Naive thymus-derived CD4-positive, alpha-beta T cell (primary cell): ENCODE measurements around the gene CCDC120. TPM values are rescaled to one million over a fixed set of nuclear protein-coding genes. Genes with fewer than 3 reads are reported as not detected.

Experiments
- ATAC-seq: fragments of 150-1000 bp; cut with Tn5 transposase; 2 replicates; pipeline ENCODE4 v1.10.0; 2021; ENCODE audit warnings: mild to moderate bottlenecking, moderate library complexity
- CTCF ChIA-PET: fragments of 350-600 bp; sonication (Branson Sonifier 250); formaldehyde crosslinking; loops from one replicate; lab custom pipeline; 2021; ENCODE audit warnings: antibody characterized with exemption; lab: Charles Lee
- POLR2A ChIA-PET: fragments of 350-600 bp; sonication (Branson Sonifier 250); formaldehyde crosslinking; loops from one replicate; lab custom pipeline; 2021; ENCODE audit warnings: antibody characterized with exemption, inconsistent platforms; lab: Charles Lee
- DNase-seq, 9 donors: peaks; one replicate each; pipeline versions ENCODE4 v3.0.0 to v3.0.0-alpha.2; 2020 to 2022; ENCODE audit warnings: mixed read lengths in 1 of 9
- H3K27ac ChIP-seq: one replicate; pipeline ENCODE4 v1.7.0; 2013; ENCODE audit warnings: mild to moderate bottlenecking, low read depth, low read length, moderate library complexity
- H3K27me3 ChIP-seq, 2 donors: one replicate each; pipeline ENCODE4 v1.7.0; 2013; ENCODE audit warnings: low read length in 2 of 2, mild to moderate bottlenecking in 2 of 2, moderate library complexity in 2 of 2; ENCODE audit not compliant: control insufficient read depth in 2 of 2, insufficient read depth in 2 of 2
- H3K36me3 ChIP-seq, 3 experiments: 1 replicate in 2 of 3; 2 replicates in 1 of 3; pipeline ENCODE4 v1.7.0; 2013; ENCODE audit warnings: low read length in 3 of 3, mild to moderate bottlenecking in 3 of 3, moderate library complexity in 1 of 3; ENCODE audit not compliant: insufficient read depth in 3 of 3, control insufficient read depth in 2 of 3
- H3K4me1 ChIP-seq, 2 donors: one replicate each; pipeline ENCODE4 v1.7.0; 2013; ENCODE audit warnings: low read length in 2 of 2, mild to moderate bottlenecking in 2 of 2, moderate library complexity in 1 of 2; ENCODE audit not compliant: control insufficient read depth in 2 of 2, insufficient read depth in 2 of 2
- H3K4me3 ChIP-seq: 2 replicates; pipeline ENCODE4 v1.7.0; 2013; ENCODE audit warnings: mild to moderate bottlenecking, low read length
- H3K9me3 ChIP-seq, 3 experiments: 1 replicate in 2 of 3; 2 replicates in 1 of 3; pipeline ENCODE4 v1.7.0; 2013; ENCODE audit warnings: low read length in 3 of 3; ENCODE audit not compliant: control insufficient read depth in 2 of 3
- H3K27ac Mint-ChIP-seq, 9 donors: one replicate each; pipeline ENCODE4 v1.8.0; 2020 to 2022; ENCODE audit warnings: mixed read lengths in 9 of 9, mild to moderate bottlenecking in 8 of 9, moderate library complexity in 5 of 9, inconsistent platforms in 2 of 9
- H3K27me3 Mint-ChIP-seq, 5 donors: one replicate each; pipeline ENCODE4 v1.8.0; 2021 to 2022; ENCODE audit warnings: mixed read lengths in 5 of 5, mild to moderate bottlenecking in 1 of 5
- H3K36me3 Mint-ChIP-seq, 5 donors: one replicate each; pipeline ENCODE4 v1.8.0; 2020 to 2022; ENCODE audit warnings: mixed read lengths in 5 of 5, mild to moderate bottlenecking in 3 of 5, inconsistent platforms in 1 of 5
- H3K4me1 Mint-ChIP-seq, 7 donors: one replicate each; pipeline ENCODE4 v1.8.0; 2020 to 2022; ENCODE audit warnings: mixed read lengths in 7 of 7, mild to moderate bottlenecking in 3 of 7, inconsistent platforms in 1 of 7
- H3K4me3 Mint-ChIP-seq, 10 donors: one replicate each; pipeline ENCODE4 v1.8.0; 2020 to 2022; ENCODE audit warnings: mild to moderate bottlenecking in 10 of 10, mixed read lengths in 10 of 10, moderate library complexity in 6 of 10, inconsistent platforms in 2 of 10
- H3K9me3 Mint-ChIP-seq, 11 donors: one replicate each; pipeline ENCODE4 v1.8.0; 2020 to 2022; ENCODE audit warnings: mixed read lengths in 11 of 11, mild to moderate bottlenecking in 4 of 11, inconsistent platforms in 1 of 11, moderate library complexity in 1 of 11
- intact Hi-C, 2 donors: fragments of 100-400 bp; cut with micrococcal nuclease; formaldehyde crosslinking; loops; one replicate each; pipeline ENCODE4 v1.15.1; 2023
- polyA plus RNA-seq, 2 donors: library from polyadenylated mRNA; unstranded; fragments of 300-500 nt; fragmentation: Illumina TruSeq; gene quantifications; one replicate each; pipeline ENCODE4 v1.2.3, GENCODE V29; 2021
- total RNA-seq, 6 experiments: library from RNA in 5 of 6; stranded (reverse) in 5 of 6; gene quantifications; 1 replicate in 5 of 6; 2 replicates in 1 of 6; pipeline ENCODE4 v1.2.3 and lab custom pipeline; 2021 to 2026

The CCDC120 gene
- total and polyA plus RNA-seq, 7 experiments from 2014 or later: 1.3 to 15.1 (median 11.0) TPM

GRCh38 chrX:49067285-49068120 is 8.7 kb downstream of the CCDC120 start:
- H3K36me3 ChIP-seq: peaks cover 0 to 9% (median 0%) of the 10 kb centered on the region in 3 experiments
- no peaks in the 10 kb centered on the region for H3K27me3 ChIP-seq
- Mint-ChIP-seq H3K27ac (peak overlapping the region in 1 of 9 donors; percentile 59), H3K4me1 (peaks cover 0 to 4% (median 0%) of the 10 kb centered on the region in 7 donors), H3K36me3 (peaks cover 0 to 6% (median 0%) of the 10 kb centered on the region in 5 donors), H3K4me3 (no peak overlapping the region), H3K27me3 (no peaks in the 10 kb centered on the region), H3K9me3 (no peaks in the 10 kb centered on the region)
- POLR2A ChIA-PET: interaction anchor here (2.0 kb wide), 1 partner anchor 12 kb away, joined by 5 read pairs; the partner anchor contains the start of gene WDR45
- DNase-seq: no peak
- no peak overlapping the region for H3K4me3 ChIP-seq
- intact Hi-C loops: no loop called here
- H3K27ac ChIP-seq: no peak overlapping the region
- no peaks in the 10 kb centered on the region for H3K9me3 ChIP-seq
- CTCF ChIA-PET: no interaction called here
- H3K4me1 ChIP-seq: peaks cover 0 to 1% of the 10 kb centered on the region in 2 donors
- ATAC-seq: no peak

GRCh38 chrX:49069038-49069437 is 10.2 kb downstream of the CCDC120 start:
- Histone ChIP-seq H3K4me1 (peaks cover under 1 to 10% of the 10 kb centered on the region in 2 donors), H3K36me3 (peaks cover 0 to 7% (median 0%) of the 10 kb centered on the region in 3 experiments), H3K27me3 (no peaks in the 10 kb centered on the region), H3K9me3 (no peaks in the 10 kb centered on the region), H3K27ac (no peak overlapping the region), H3K4me3 (no peak overlapping the region)
- DNase-seq (no peak), ATAC-seq (no peak)
- peaks cover 0 to 14% (median 0%) of the 10 kb centered on the region in 5 donors for H3K36me3 Mint-ChIP-seq
- intact Hi-C loops: no loop called here
- CTCF ChIA-PET: no interaction called here
- H3K4me3 Mint-ChIP-seq: no peak overlapping the region
- no peak overlapping the region for H3K27ac Mint-ChIP-seq
- H3K27me3 Mint-ChIP-seq: no peaks in the 10 kb centered on the region
- POLR2A ChIA-PET: no interaction called here
- H3K4me1 Mint-ChIP-seq: peaks cover 4 to 14% (median 11%) of the 10 kb centered on the region in 7 donors
- H3K9me3 Mint-ChIP-seq: peaks cover 0 to 3% (median 0%) of the 10 kb centered on the region in 11 donors

- Mint-ChIP-seq H3K4me3 (peak overlapping the region in 2 of 10 donors; percentile 16 to 52), H3K9me3 (peaks cover 0 to 3% (median 0%) of the 10 kb centered on the region in 11 donors), H3K27ac (peak overlapping the region in 3 of 9 donors; percentile 3 to 59 (median 22)), H3K36me3 (peaks cover 0 to 21% (median 0%) of the 10 kb centered on the region in 5 donors), H3K27me3 (no peaks in the 10 kb centered on the region), H3K4me1 (peaks cover 4 to 20% (median 12%) of the 10 kb centered on the region in 7 donors)
- no peak overlapping the region for H3K4me3 ChIP-seq
- H3K27me3 ChIP-seq: no peaks in the 10 kb centered on the region
- POLR2A ChIA-PET: interaction anchor here (0.5 to 1.1 kb wide), 2 partner anchors 9 to 12 kb away, joined by 3 read pairs; partner anchors contain the start of gene WDR45
- ATAC-seq: no peak
- H3K36me3 ChIP-seq: peaks cover 0 to 5% (median 0%) of the 10 kb centered on the region in 3 experiments
- peaks cover 4 to 10% of the 10 kb centered on the region in 2 donors for H3K4me1 ChIP-seq
- H3K27ac ChIP-seq: no peak overlapping the region
- intact Hi-C loops: loop anchor here in 1 of 2 donors (10.0 kb wide), 2 partner anchors 94 to 194 kb away; partner anchors contain the start of genes FOXP3, MAGIX and PPP1R3F
- CTCF ChIA-PET: no interaction called here
- no peaks in the 10 kb centered on the region for H3K9me3 ChIP-seq
- DNase-seq: no peak
These were observed 12.2 kb downstream of the CCDC120 start for GRCh38 chrX:49070988-49071387.

- intact Hi-C loops: loop anchor here (2.0 to 10.0 kb wide), 4 partner anchors 17 to 193 kb away; partner anchors contain the start of genes FOXP3 (in 1 of the 2), GRIPAP1 (in 1 of the 2), MAGIX (in 1 of the 2) and PPP1R3F (in 1 of the 2)
- Mint-ChIP-seq H3K27ac (peak overlapping the region in 1 of 9 donors; percentile 14), H3K4me1 (peaks cover 4 to 20% (median 12%) of the 10 kb centered on the region in 7 donors), H3K4me3 (peak overlapping the region in 5 of 10 donors; percentile 23 to 59 (median 33)), H3K27me3 (no peaks in the 10 kb centered on the region), H3K9me3 (peaks cover 0 to 3% (median 0%) of the 10 kb centered on the region in 11 donors), H3K36me3 (peaks cover 0 to 21% (median 0%) of the 10 kb centered on the region in 5 donors)
- DNase-seq: no peak
- no peak overlapping the region for H3K4me3 ChIP-seq
- ATAC-seq: no peak
- POLR2A ChIA-PET: no interaction called here
- no peaks in the 10 kb centered on the region for H3K27me3 ChIP-seq
- no peaks in the 10 kb centered on the region for H3K9me3 ChIP-seq
- H3K27ac ChIP-seq: no peak overlapping the region
- CTCF ChIA-PET: no interaction called here
- peaks cover 0 to 6% (median 0%) of the 10 kb centered on the region in 3 experiments for H3K36me3 ChIP-seq
- peaks cover 4 to 10% of the 10 kb centered on the region in 2 donors for H3K4me1 ChIP-seq
These were observed 13.3 kb downstream of the CCDC120 start for GRCh38 chrX:49071877-49072711.

GRCh38 chrX:49072712-49073095 is 13.9 kb downstream of the CCDC120 start:
- ChIA-PET CTCF (no interaction called here), POLR2A (no interaction called here)
- intact Hi-C loops: loop anchor here (2.0 to 10.0 kb wide), 4 partner anchors 18 to 192 kb away; partner anchors contain the start of genes FOXP3 (in 1 of the 2), GRIPAP1 (in 1 of the 2), MAGIX (in 1 of the 2) and PPP1R3F (in 1 of the 2)
- Histone ChIP-seq H3K4me3 (no peak overlapping the region), H3K4me1 (peaks cover 4 to 10% of the 10 kb centered on the region in 2 donors), H3K9me3 (no peaks in the 10 kb centered on the region), H3K27me3 (no peaks in the 10 kb centered on the region), H3K27ac (no peak overlapping the region), H3K36me3 (peaks cover 0 to 12% (median 0%) of the 10 kb centered on the region in 3 experiments)
- peaks cover 4 to 20% (median 12%) of the 10 kb centered on the region in 7 donors for H3K4me1 Mint-ChIP-seq
- ATAC-seq (no peak), DNase-seq (no peak)
- H3K27ac Mint-ChIP-seq: peak overlapping the region in 6 of 9 donors; percentile 66 to 90 (median 80)
- peaks cover 0 to 21% (median 0%) of the 10 kb centered on the region in 5 donors for H3K36me3 Mint-ChIP-seq
- peaks cover 0 to 3% (median 0%) of the 10 kb centered on the region in 11 donors for H3K9me3 Mint-ChIP-seq
- peak overlapping the region; percentile 73 to 88 (median 83) for H3K4me3 Mint-ChIP-seq
- H3K27me3 Mint-ChIP-seq: no peaks in the 10 kb centered on the region
